ENCODE measurements around the gene DNAH17. TPM values are rescaled to one million over a fixed set of nuclear protein-coding genes. Genes with fewer than 3 reads are reported as not detected.

Gene DNAH17
- total RNA-seq, 2 donors from 2014 or later, result 0.13 to 0.64 TPM

- H3K27ac ChIP-seq (ENCODE audit: low read depth, low read length), result no peak overlapping the region
- no peaks in the 10 kb centered on the region for H3K4me1 ChIP-seq (ENCODE audit: control insufficient read depth, insufficient read depth, low read length)
- Mint-ChIP-seq H3K4me1 (no peaks in the 10 kb centered on the region), H3K9me3 (no peaks in the 10 kb centered on the region), H3K4me3 (no peak overlapping the region), H3K27me3 (ENCODE audit: insufficient read depth) (peaks cover 15% of the 10 kb centered on the region), H3K36me3 (ENCODE audit: low read depth) (no peaks in the 10 kb centered on the region), H3K27ac (no peak overlapping the region)
- H3K27me3 ChIP-seq (ENCODE audit: control insufficient read depth, insufficient read depth, low read length, poor library complexity, severe bottlenecking), result no peaks in the 10 kb centered on the region
- TF ChIP-seq CTCF (conservative IDR thresholded peaks at IDR 0.05), result no peak
- H3K9me3 ChIP-seq (ENCODE audit: control insufficient read depth, low read length), result no peaks in the 10 kb centered on the region
- H3K36me3 ChIP-seq (ENCODE audit: control insufficient read depth, insufficient read depth, low read length), result no peaks in the 10 kb centered on the region
- H3K9ac ChIP-seq (ENCODE audit: extremely low read depth, low read length, poor library complexity, severe bottlenecking), result no peak overlapping the region
- H3K4me3 ChIP-seq (ENCODE audit: low read length), result no peak overlapping the region
- no peak for DNase-seq
- WGBS, 2 experiments (ENCODE audit: insufficient coverage in 1 of 2, insufficient read length in 1 of 2), result 88 to 89% methylated on average over 13 to 22 of the region's 22 CpGs
These were observed 13.7 kb downstream of the DNAH17 start for GRCh38 chr17:78563189-78564145.

- Histone ChIP-seq H3K4me3 (ENCODE audit: low read length) (no peak overlapping the region), H3K27ac (ENCODE audit: low read depth, low read length) (no peak overlapping the region), H3K4me1 (ENCODE audit: control insufficient read depth, insufficient read depth, low read length) (no peaks in the 10 kb centered on the region), H3K9me3 (ENCODE audit: control insufficient read depth, low read length) (no peaks in the 10 kb centered on the region), H3K9ac (ENCODE audit: extremely low read depth, low read length, poor library complexity, severe bottlenecking) (no peak overlapping the region), H3K27me3 (ENCODE audit: control insufficient read depth, insufficient read depth, low read length, poor library complexity, severe bottlenecking) (no peaks in the 10 kb centered on the region), H3K36me3 (ENCODE audit: control insufficient read depth, insufficient read depth, low read length) (no peaks in the 10 kb centered on the region)
- DNase-seq, result no peak
- Mint-ChIP-seq H3K4me1 (no peaks in the 10 kb centered on the region), H3K27ac (no peak overlapping the region), H3K36me3 (ENCODE audit: low read depth) (no peaks in the 10 kb centered on the region), H3K9me3 (no peaks in the 10 kb centered on the region), H3K27me3 (ENCODE audit: insufficient read depth) (peaks cover 15% of the 10 kb centered on the region), H3K4me3 (no peak overlapping the region)
- no peak for TF ChIP-seq CTCF (conservative IDR thresholded peaks at IDR 0.05)
- 87 to 93% methylated on average over 6 to 7 of the region's 7 CpGs for WGBS, 2 experiments (ENCODE audit: insufficient coverage in 1 of 2, insufficient read length in 1 of 2)
These were observed 14.5 kb downstream of the DNAH17 start for GRCh38 chr17:78562734-78563133.

GRCh38 chr17:78561166-78561565 lies 16.0 kb downstream of the DNAH17 start:
- H3K27me3 ChIP-seq (ENCODE audit: control insufficient read depth, insufficient read depth, low read length, poor library complexity, severe bottlenecking), result no peaks in the 10 kb centered on the region
- no peak overlapping the region for H3K4me3 Mint-ChIP-seq
- H3K27me3 Mint-ChIP-seq (ENCODE audit: insufficient read depth), result peaks cover 5% of the 10 kb centered on the region

More at GRCh38 chr17:78561166-78561565, 16.0 kb downstream of the DNAH17 start:
- no peak for TF ChIP-seq CTCF (conservative IDR thresholded peaks at IDR 0.05)
- Histone ChIP-seq H3K9ac (ENCODE audit: extremely low read depth, low read length, poor library complexity, severe bottlenecking) (no peak overlapping the region), H3K9me3 (ENCODE audit: control insufficient read depth, low read length) (no peaks in the 10 kb centered on the region), H3K4me3 (ENCODE audit: low read length) (no peak overlapping the region), H3K36me3 (ENCODE audit: control insufficient read depth, insufficient read depth, low read length) (no peaks in the 10 kb centered on the region), H3K4me1 (ENCODE audit: control insufficient read depth, insufficient read depth, low read length) (no peaks in the 10 kb centered on the region), H3K27ac (ENCODE audit: low read depth, low read length) (no peak overlapping the region)
- H3K4me1 Mint-ChIP-seq, result no peaks in the 10 kb centered on the region
- no peaks in the 10 kb centered on the region for H3K9me3 Mint-ChIP-seq
- no peak overlapping the region for H3K27ac Mint-ChIP-seq
- no peaks in the 10 kb centered on the region for H3K36me3 Mint-ChIP-seq (ENCODE audit: low read depth)
- no peak for DNase-seq
- WGBS, 2 experiments (ENCODE audit: insufficient coverage in 1 of 2, insufficient read length in 1 of 2), result 90 to 100% methylated on average over 1 to 10 of the region's 10 CpGs

All from endodermal cell (in vitro differentiated cells).